Suprapubic skin (tissue), 4 donors: Measurements from ENCODE around the gene TNFRSF13B. TPM values are rescaled to one million over a fixed set of nuclear protein-coding genes. Genes with fewer than 3 reads are reported as not detected.

Experiments
- DNase-seq, 2 donors: peaks; one replicate each; pipeline ENCODE4 v3.0.0-alpha.2; 2019; ENCODE audit warnings: low spot score in 2 of 2
- H3K27ac ChIP-seq: fragments of 200-600 bp; sonication (generic); one replicate; pipeline ENCODE4 v1.5.1; 2019
- H3K27me3 ChIP-seq: fragments of 200-600 bp; sonication (generic); one replicate; pipeline ENCODE4 v1.5.1; 2019
- H3K36me3 ChIP-seq: fragments of 200-600 bp; sonication (generic); one replicate; pipeline ENCODE4 v1.5.1; 2019
- H3K4me1 ChIP-seq: fragments of 200-600 bp; sonication (generic); one replicate; pipeline ENCODE4 v1.5.1; 2019
- H3K4me3 ChIP-seq: fragments of 200-600 bp; sonication (generic); one replicate; pipeline ENCODE4 v1.5.1; 2019; ENCODE audit warnings: mild to moderate bottlenecking
- H3K9me3 ChIP-seq: fragments of 200-600 bp; sonication (generic); one replicate; pipeline ENCODE4 v1.5.1; 2019
- EP300 ChIP-seq: sonication (generic); formaldehyde crosslinking; IDR thresholded peaks from one replicate; pipeline ENCODE4 v1.6.1; 2017; ENCODE audit warnings: antibody characterized with exemption
- POLR2A ChIP-seq, 2 donors: fragments of 450-650 bp; IDR thresholded peaks; one replicate each; pipeline ENCODE4 v1.6.1; 2017; ENCODE audit warnings: antibody characterized with exemption in 2 of 2, mild to moderate bottlenecking in 2 of 2, moderate library complexity in 2 of 2
- POLR2AphosphoS5 ChIP-seq, 3 donors: sonication (generic); formaldehyde crosslinking; IDR thresholded peaks; one replicate each; pipeline ENCODE4 v1.6.1; 2017; ENCODE audit warnings: antibody characterized with exemption in 3 of 3
- WGBS: methylation state at CpG from one replicate; pipeline ENCODE4 v1.1.5; 2018; 5-methylcytosine and 5-hydroxymethylcytosine counted together
- total RNA-seq, 4 donors: library from RNA; depleted of rRNA; stranded (reverse); fragments of >200 nt; gene quantifications; one replicate each; pipeline ENCODE4 v1.1.0, GENCODE V29; 2016
- TF ChIP-seq, protein P1 (sequence below), 2 donors: fragments of 200-600 bp in 1 of 2; fragments of 450-650 bp in 1 of 2; sonication (generic) in 1 of 2; IDR thresholded peaks; one replicate each; pipeline ENCODE4 v1.5.1; 2016 to 2019; ENCODE audit warnings: antibody characterized with exemption in 2 of 2, mild to moderate bottlenecking in 1 of 2, moderate library complexity in 1 of 2

TNFRSF13B gene
- total RNA-seq: 1 to 10 TPM in 1 of 4 donors, not detected in 3; 3.8 TPM

DNA sequence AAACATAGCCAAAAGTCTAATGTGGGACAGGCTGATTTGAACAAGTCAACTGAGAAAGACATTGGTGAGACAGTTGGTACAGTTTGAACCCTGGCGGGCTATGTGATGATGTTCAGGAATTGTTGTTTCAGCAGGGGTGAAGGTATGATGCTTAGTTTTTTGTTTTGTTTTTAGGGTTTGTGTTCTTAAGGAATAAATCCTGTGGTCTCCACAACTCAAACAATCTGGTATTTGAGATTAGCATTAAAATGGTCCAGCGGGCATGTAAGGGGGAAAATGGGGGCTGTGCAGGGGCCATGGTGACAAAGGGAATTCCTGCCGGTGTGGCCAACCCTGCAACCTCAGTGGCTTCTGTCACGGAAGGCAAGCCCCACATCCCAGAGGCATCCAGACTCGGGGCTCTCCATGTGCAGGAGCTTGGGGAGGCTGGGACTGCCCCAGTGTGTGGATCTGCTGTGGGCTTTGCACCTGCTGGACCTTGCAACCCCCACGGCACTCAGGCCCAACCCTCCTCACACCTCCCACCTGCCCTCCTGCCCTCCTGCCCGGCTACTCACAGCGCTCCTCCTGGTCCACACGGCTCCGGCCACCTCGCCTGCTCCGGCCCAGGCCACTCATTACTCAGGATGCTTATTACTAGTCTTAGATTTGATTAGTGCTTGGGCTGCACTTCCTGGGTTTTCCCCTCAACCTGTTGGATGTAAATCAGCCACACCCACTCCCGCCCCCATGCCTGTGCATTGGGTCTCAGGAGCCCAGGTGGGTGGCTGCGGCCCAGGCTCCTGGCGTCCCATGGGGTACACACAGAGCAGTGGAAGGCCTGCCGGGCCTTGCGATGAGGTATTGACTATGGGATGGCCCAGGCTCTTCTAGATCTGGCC is at the start of gene TNFRSF13B:
Gene TNFRSF13B (minus strand): TSS at position 661 of the 881 bp plus-strand sequence. CDS start 43 bp downstream, at position 618.
- Histone ChIP-seq H3K27me3 (peaks cover 10% of the 10 kb centered on the region), H3K9me3 (no peaks in the 10 kb centered on the region), H3K4me1 (no peaks in the 10 kb centered on the region), H3K36me3 (no peaks in the 10 kb centered on the region), H3K27ac (no peak within 1 kb of the TSS), H3K4me3 (no peak within 1 kb of the TSS)
- peak in 1 of 2 donors; percentile 58 for DNase-seq
- TF ChIP-seq, protein P1, sequence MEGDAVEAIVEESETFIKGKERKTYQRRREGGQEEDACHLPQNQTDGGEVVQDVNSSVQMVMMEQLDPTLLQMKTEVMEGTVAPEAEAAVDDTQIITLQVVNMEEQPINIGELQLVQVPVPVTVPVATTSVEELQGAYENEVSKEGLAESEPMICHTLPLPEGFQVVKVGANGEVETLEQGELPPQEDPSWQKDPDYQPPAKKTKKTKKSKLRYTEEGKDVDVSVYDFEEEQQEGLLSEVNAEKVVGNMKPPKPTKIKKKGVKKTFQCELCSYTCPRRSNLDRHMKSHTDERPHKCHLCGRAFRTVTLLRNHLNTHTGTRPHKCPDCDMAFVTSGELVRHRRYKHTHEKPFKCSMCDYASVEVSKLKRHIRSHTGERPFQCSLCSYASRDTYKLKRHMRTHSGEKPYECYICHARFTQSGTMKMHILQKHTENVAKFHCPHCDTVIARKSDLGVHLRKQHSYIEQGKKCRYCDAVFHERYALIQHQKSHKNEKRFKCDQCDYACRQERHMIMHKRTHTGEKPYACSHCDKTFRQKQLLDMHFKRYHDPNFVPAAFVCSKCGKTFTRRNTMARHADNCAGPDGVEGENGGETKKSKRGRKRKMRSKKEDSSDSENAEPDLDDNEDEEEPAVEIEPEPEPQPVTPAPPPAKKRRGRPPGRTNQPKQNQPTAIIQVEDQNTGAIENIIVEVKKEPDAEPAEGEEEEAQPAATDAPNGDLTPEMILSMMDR (IDR thresholded peaks at IDR 0.05): no peak
- TF ChIP-seq EP300: no peak
- WGBS: 94% methylated on average over 16 of the region's 17 CpGs

DNA sequence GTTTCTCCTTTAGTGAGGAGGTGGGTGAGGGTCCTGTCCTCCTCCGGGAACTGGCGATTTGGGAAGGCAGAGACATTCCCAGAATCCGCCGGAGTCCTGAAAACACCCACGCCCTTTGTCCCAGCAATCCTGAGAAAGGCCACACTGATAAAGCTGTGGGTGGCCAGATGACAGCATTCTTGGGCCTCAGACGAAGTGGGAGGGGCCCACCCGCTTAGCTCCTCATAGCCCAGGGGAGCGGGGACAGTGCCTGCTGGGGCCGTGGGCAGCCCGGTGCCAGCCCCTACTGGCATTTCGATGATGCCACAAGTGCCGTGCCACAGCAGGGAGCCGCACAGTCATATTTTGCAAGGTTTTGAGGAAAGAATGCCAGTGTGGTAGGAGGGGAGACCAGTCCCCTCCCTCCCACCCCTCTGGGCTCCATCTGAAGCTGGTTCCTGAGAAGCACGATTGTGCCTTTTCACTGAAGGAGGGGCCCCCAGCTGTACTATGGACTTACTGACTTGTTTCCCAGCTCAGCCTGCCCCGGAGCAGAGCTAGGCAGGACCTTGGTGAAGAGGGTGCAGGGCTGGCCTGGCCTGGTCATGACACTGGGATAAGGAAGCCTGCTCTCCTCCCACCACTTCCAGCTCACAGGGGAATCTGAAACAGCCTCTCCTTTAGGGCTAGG is 49.4 kb upstream of the TNFRSF13B start:
- H3K4me1 ChIP-seq: peaks cover 31% of the 10 kb centered on the region
- H3K27me3 ChIP-seq: no peaks in the 10 kb centered on the region
- DNase-seq: no peak
- TF ChIP-seq, protein P1 (IDR thresholded peaks at IDR 0.05): no peak
- TF ChIP-seq POLR2AphosphoS5 (IDR thresholded peaks at IDR 0.05): peak in 1 of 3 donors; percentile 11
- no peaks in the 10 kb centered on the region for H3K9me3 ChIP-seq
- peak overlapping the region; percentile 74 for H3K27ac ChIP-seq
- no peak overlapping the region for H3K4me3 ChIP-seq
- no peaks in the 10 kb centered on the region for H3K36me3 ChIP-seq
- no CpG with 5 or more reads among the region's 15 CpGs for WGBS

DNA sequence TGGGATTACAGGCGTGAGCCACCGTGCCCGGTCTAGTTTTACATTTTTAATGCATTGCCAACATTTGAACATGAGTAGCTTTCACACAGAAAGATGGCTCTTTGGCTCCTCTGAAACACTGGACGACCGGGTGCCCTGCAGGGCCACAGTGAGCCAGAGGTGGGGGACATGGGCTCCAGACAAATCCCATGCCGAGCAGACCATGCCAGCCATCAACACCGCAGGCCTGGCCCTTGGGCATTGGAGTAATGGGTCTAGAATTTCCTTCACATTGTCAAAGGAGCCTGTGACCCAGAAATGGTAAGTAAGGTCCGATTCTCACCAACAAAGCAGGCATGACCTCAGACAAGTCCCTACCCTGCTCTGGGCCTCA is 48.9 kb upstream of the TNFRSF13B start:
- no peaks in the 10 kb centered on the region for H3K36me3 ChIP-seq
- peaks cover 31% of the 10 kb centered on the region for H3K4me1 ChIP-seq
- WGBS: 100% methylated on average over 5 of the region's 8 CpGs
- H3K27me3 ChIP-seq: no peaks in the 10 kb centered on the region
- TF ChIP-seq POLR2A (IDR thresholded peaks at IDR 0.05) (no peak), POLR2AphosphoS5 (IDR thresholded peaks at IDR 0.05) (no peak), EP300 (no peak)
- TF ChIP-seq, protein P1 (IDR thresholded peaks at IDR 0.05): no peak
- peak overlapping the region; percentile 74 for H3K27ac ChIP-seq
- H3K9me3 ChIP-seq: no peaks in the 10 kb centered on the region
- no peak for DNase-seq
- H3K4me3 ChIP-seq: no peak overlapping the region

DNA sequence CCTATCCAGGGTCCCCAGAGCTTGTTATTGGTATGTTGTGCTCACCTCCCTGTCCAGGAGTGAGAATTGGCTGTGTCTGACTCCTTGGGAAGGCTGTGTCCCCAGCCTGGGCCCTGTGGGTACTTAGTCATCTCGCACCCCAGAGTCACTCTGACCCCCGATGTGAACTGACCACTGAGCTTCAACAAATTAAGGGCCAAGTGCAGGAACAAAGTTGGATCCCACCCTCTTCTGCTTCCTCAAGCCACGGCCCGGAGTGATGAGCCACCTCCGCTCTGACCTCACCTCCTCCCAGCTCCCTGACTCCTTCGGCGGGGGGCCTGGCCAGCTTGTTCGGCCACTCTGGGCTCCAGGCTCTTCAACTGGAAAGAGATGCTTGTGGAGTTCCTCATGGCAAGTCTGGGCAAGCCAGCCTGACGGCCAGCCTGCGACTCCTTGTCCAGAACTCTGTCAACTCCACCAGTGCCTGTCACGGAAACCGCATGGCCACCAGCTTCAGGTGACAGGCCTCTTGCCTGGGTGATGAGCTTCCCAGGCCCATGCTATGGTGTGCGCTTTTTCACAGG is 48.1 kb upstream of the TNFRSF13B start:
- Histone ChIP-seq H3K4me3 (no peak overlapping the region), H3K27ac (no peak overlapping the region), H3K9me3 (no peaks in the 10 kb centered on the region), H3K4me1 (peaks cover 35% of the 10 kb centered on the region), H3K36me3 (no peaks in the 10 kb centered on the region), H3K27me3 (no peaks in the 10 kb centered on the region)
- DNase-seq: no peak
- WGBS: 94% methylated on average over 7 of the region's 13 CpGs
- TF ChIP-seq POLR2AphosphoS5 (IDR thresholded peaks at IDR 0.05) (no peak), POLR2A (IDR thresholded peaks at IDR 0.05) (no peak), EP300 (no peak)
- TF ChIP-seq, protein P1 (IDR thresholded peaks at IDR 0.05): no peak

DNA sequence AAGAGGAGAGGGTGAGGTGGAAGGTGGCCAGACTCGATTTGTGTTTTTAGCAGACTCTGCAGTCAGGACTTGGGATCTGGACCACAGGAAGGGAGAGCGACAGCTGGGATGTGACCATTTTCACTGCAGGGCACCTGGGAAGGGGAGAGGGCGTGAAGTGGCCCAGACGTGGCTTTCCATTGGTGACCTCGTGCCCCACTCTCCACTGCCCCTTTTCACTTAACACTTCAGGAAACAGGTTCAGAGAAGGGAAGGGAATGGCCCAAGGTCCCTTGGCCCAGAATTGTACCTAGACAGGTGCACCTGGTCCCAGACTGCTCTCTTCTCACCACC is 47.5 kb upstream of the TNFRSF13B start:
- H3K27ac ChIP-seq: no peak overlapping the region
- peaks cover 41% of the 10 kb centered on the region for H3K4me1 ChIP-seq
- WGBS: 92% methylated on average over 5 of the region's 5 CpGs
- peak in 1 of 2 donors; percentile 46 for DNase-seq
- no peaks in the 10 kb centered on the region for H3K9me3 ChIP-seq
- TF ChIP-seq, protein P1 (IDR thresholded peaks at IDR 0.05): no peak
- TF ChIP-seq POLR2AphosphoS5 (IDR thresholded peaks at IDR 0.05): no peak
- no peaks in the 10 kb centered on the region for H3K27me3 ChIP-seq
- no peaks in the 10 kb centered on the region for H3K36me3 ChIP-seq
- H3K4me3 ChIP-seq: no peak overlapping the region
